Right lobe of liver (tissue), 4 donors: Measurements from ENCODE around the gene VPS37C.

ENCODE experiments used
- POLR2A ChIP-seq: fragments of 450-650 bp; IDR thresholded peaks from one replicate; pipeline ENCODE4 v1.6.1; 2017; ENCODE audit warnings: antibody characterized with exemption, mild to moderate bottlenecking
- TF ChIP-seq, protein P1 (sequence below), 4 donors: fragments of 200-600 bp in 3 of 4; fragments of 450-650 bp in 1 of 4; IDR thresholded peaks; one replicate each; pipeline versions ENCODE4 v1.5.1 to v1.8.0; 2016 to 2022; ENCODE audit warnings: antibody characterized with exemption in 4 of 4, mild to moderate bottlenecking in 2 of 4
- donor health status: DM: no; HTN: no; CAD: no.
- donor health status: DM: no; HTN: no; CAD: no.
- donor health status: DM: no; HTN: yes; CAD: no.

DNA sequence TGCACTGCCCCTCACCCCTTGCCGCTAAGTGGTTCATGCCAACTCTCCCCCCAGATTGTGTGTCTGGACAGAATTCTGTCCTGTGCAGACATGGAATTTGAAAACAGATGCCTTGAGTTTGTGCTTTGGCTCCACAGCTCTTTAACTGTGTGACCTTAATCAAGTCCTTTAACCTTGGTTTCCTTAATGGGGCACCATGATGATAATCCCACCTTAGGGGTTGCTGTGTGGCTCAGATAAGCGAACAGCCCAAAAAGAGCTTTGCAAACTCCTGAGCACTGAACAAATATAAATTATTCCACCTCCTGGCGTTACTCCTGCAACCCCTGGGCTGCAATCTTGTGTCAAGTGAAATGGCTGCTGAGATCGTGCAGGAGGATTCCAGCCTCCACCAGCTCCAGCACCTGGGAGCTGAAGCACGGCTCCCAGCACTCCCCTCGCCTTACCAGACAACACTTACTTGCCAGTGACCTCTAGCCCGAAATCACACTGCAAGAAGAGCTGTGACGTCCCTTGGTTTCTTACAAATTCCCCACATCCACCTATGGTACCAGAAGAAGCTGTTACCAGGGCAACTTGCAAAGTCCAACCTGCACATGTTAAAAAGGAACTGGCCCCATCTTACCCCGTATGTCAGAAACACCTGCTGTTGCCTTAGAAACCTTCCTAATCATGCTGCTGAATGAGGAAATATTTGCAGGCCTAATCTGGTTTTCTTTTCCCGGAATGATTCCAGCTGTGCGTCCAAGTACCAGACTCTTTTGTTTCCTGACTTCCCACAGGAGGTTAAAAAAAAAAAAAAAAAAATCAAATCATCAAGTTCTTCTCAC is 13.2 kb downstream of the VPS37C start:
- TF ChIP-seq, protein P1, sequence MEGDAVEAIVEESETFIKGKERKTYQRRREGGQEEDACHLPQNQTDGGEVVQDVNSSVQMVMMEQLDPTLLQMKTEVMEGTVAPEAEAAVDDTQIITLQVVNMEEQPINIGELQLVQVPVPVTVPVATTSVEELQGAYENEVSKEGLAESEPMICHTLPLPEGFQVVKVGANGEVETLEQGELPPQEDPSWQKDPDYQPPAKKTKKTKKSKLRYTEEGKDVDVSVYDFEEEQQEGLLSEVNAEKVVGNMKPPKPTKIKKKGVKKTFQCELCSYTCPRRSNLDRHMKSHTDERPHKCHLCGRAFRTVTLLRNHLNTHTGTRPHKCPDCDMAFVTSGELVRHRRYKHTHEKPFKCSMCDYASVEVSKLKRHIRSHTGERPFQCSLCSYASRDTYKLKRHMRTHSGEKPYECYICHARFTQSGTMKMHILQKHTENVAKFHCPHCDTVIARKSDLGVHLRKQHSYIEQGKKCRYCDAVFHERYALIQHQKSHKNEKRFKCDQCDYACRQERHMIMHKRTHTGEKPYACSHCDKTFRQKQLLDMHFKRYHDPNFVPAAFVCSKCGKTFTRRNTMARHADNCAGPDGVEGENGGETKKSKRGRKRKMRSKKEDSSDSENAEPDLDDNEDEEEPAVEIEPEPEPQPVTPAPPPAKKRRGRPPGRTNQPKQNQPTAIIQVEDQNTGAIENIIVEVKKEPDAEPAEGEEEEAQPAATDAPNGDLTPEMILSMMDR (IDR thresholded peaks at IDR 0.05), result no peak
- TF ChIP-seq POLR2A, result no peak
